ENCODE measurements around the gene IRAK2.

DNA sequence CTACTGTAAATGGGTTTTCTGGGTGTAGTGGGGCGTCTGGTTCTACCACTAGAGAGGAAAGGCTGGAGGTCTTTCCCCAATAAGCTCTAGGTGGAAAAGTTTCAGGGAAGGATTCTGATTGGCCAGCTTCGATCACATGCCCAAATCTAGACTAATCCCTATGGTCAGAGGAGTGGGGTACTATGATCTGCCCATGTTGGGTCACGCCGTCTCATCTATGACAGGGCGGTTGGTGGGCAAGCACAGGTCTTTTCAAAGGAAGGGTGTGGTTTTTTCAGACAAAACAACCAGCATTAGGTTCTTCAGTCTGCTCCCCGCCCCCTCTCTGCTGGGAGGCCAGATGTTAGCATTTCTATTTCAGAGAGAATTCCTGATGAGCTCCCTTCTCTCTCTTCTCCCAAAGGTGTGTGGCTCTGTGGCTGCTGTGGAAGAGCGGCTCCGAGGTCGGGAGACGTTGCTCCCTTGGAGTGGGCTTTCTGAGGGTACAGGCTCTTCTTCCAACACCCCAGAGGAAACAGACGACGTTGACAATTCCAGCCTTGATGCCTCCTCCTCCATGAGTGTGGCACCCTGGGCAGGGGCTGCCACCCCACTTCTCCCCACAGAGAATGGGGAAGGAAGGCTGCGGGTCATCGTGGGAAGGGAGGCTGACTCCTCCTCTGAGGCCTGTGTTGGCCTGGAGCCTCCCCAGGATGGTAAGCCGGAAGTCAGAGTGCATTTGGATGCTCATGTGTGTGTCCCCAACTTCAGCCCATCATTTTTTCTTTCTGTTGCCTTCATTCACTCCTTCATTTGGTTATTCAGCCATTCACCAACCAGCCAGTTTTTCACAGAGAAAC is 73.8 kb downstream of the IRAK2 start:
- TF ChIP-seq EZH2 (IDR thresholded peaks at IDR 0.05; ENCODE audit: insufficient read depth, poor library complexity, severe bottlenecking) (no peak), EZH2phosphoT487 (IDR thresholded peaks at IDR 0.05; ENCODE audit: insufficient read depth, low read depth) (no peak)
